ENCODE data around the gene B3GALT5. TPM values are rescaled to one million over a fixed set of nuclear protein-coding genes. Genes with fewer than 3 reads are reported as not detected.

The B3GALT5 gene
- polyA plus RNA-seq, 1 donor (not counting 4 experiments of a cell fraction or from before 2014, with no cell fraction given), result not detected

GRCh38 chr21:39613041-39613934 lies 548 bp downstream of the B3GALT5 start:
- Histone ChIP-seq H3K9me1 (ENCODE audit: control insufficient read depth, extremely low read depth, insufficient read depth, low read length) (no peaks in the 10 kb centered on the region), H3K4me3 (ENCODE audit: control insufficient read depth in 2 of 3, extremely low read depth in 1 of 3, insufficient read depth in 2 of 3, low read depth in 1 of 3, low read length in 3 of 3) (no peak overlapping the region), H2AFZ (ENCODE audit: control insufficient read depth, low read length) (no peak overlapping the region), H3K4me2 (ENCODE audit: control insufficient read depth, extremely low read depth, insufficient read depth, low read depth, low read length) (no peak overlapping the region), H3K79me2 (ENCODE audit: control insufficient read depth, insufficient read depth, low read length) (no peaks in the 10 kb centered on the region), H4K20me1 (ENCODE audit: control insufficient read depth, extremely low read depth, insufficient read depth, low read length) (no peaks in the 10 kb centered on the region), H3K9ac (ENCODE audit: control insufficient read depth, extremely low read depth, insufficient read depth, low read length) (no peak overlapping the region), H3K4me1 (ENCODE audit: control insufficient read depth, extremely low read depth, insufficient read depth, low read length) (no peaks in the 10 kb centered on the region), H3K9me3 (ENCODE audit: control insufficient read depth, low read depth, low read length) (no peaks in the 10 kb centered on the region), H3K27ac (ENCODE audit: control insufficient read depth, insufficient read depth, low read length) (no peak overlapping the region), H3K27me3 (ENCODE audit: control insufficient read depth, extremely low read depth, insufficient read depth, low read length) (peaks cover 23% of the 10 kb centered on the region), H3K36me3 (ENCODE audit: control insufficient read depth in 2 of 2, extremely low read depth in 1 of 2, insufficient read depth in 2 of 2, low read length in 2 of 2) (no peaks in the 10 kb centered on the region)
- FAIRE-seq (no peak), DNase-seq (ENCODE audit: low read depth, low spot score) (no peak)
- dilution Hi-C loops (cut with MboI; ENCODE audit: extremely low pct_ligation_motif_present, low sequenced_read_pairs), result no loop called here
- TF ChIP-seq EZH2 (IDR thresholded peaks at IDR 0.05; ENCODE audit: low read length) (peak; percentile 47), CTCF (optimal IDR thresholded peaks at IDR 0.05 in 1 of 3, IDR thresholded peaks at IDR 0.05 in 1 of 3, conservative IDR thresholded peaks at IDR 0.05 in 1 of 3; ENCODE audit: extremely low read depth in 1 of 3, insufficient read depth in 2 of 3, low read length in 3 of 3) (no peak)

GRCh38 chr21:39616211-39616772 lies 3.6 kb downstream of the B3GALT5 start:
- no peak overlapping the region for H2AFZ ChIP-seq (ENCODE audit: control insufficient read depth, low read length)
- TF ChIP-seq CTCF (optimal IDR thresholded peaks at IDR 0.05 in 1 of 3, IDR thresholded peaks at IDR 0.05 in 1 of 3, conservative IDR thresholded peaks at IDR 0.05 in 1 of 3; ENCODE audit: extremely low read depth in 1 of 3, insufficient read depth in 2 of 3, low read length in 3 of 3) (no peak), EZH2 (IDR thresholded peaks at IDR 0.05; ENCODE audit: low read length) (no peak)
- no peak overlapping the region for H3K9ac ChIP-seq (ENCODE audit: control insufficient read depth, extremely low read depth, insufficient read depth, low read length)
- no peak for DNase-seq (ENCODE audit: low read depth, low spot score)
- H3K4me1 ChIP-seq (ENCODE audit: control insufficient read depth, extremely low read depth, insufficient read depth, low read length), result no peaks in the 10 kb centered on the region
- FAIRE-seq, result no peak
- no peaks in the 10 kb centered on the region for H4K20me1 ChIP-seq (ENCODE audit: control insufficient read depth, extremely low read depth, insufficient read depth, low read length)
- H3K9me1 ChIP-seq (ENCODE audit: control insufficient read depth, extremely low read depth, insufficient read depth, low read length), result no peaks in the 10 kb centered on the region
- H3K27ac ChIP-seq (ENCODE audit: control insufficient read depth, insufficient read depth, low read length), result no peak overlapping the region
- no peaks in the 10 kb centered on the region for H3K36me3 ChIP-seq (ENCODE audit: control insufficient read depth in 2 of 2, extremely low read depth in 1 of 2, insufficient read depth in 2 of 2, low read length in 2 of 2)
- peaks cover 23% of the 10 kb centered on the region for H3K27me3 ChIP-seq (ENCODE audit: control insufficient read depth, extremely low read depth, insufficient read depth, low read length)
- no peak overlapping the region for H3K4me3 ChIP-seq (ENCODE audit: control insufficient read depth in 2 of 3, extremely low read depth in 1 of 3, insufficient read depth in 2 of 3, low read depth in 1 of 3, low read length in 3 of 3)
- H3K9me3 ChIP-seq (ENCODE audit: control insufficient read depth, low read depth, low read length), result no peaks in the 10 kb centered on the region
- H3K79me2 ChIP-seq (ENCODE audit: control insufficient read depth, insufficient read depth, low read length), result no peaks in the 10 kb centered on the region
- dilution Hi-C loops (cut with MboI; ENCODE audit: extremely low pct_ligation_motif_present, low sequenced_read_pairs), result no loop called here
- H3K4me2 ChIP-seq (ENCODE audit: control insufficient read depth, extremely low read depth, insufficient read depth, low read depth, low read length), result no peak overlapping the region
